ENCODE data around the gene NCBP2. TPM values are rescaled to one million over a fixed set of nuclear protein-coding genes. Genes with fewer than 3 reads are reported as not detected.

Gene NCBP2
- polyA plus RNA-seq, 1 donor from 2014 or later: 138 TPM

DNA sequence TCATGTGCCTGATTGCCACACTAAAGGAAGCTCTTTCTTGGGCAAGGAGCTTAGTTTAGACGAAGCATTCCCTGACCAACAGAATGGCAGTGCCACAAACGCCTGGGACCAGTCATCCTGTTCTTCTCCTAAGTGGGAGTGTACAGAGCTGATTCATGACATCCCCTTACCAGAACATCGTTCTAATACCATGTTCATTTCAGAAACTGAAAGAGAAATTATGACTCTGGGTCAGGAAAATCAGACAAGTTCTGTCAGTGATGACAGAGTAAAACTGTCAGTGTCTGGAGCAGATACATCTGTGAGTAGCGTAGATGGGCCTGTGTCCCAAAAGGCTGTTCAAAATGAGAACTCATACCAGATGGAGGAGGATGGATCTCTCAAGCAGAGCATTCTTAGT, 56.2 kb downstream of the NCBP2 start:
- no peak overlapping the region for H3K4me3 ChIP-seq (ENCODE audit: low read length)
- H3K9ac ChIP-seq (ENCODE audit: low read length): no peak overlapping the region
- no peaks in the 10 kb centered on the region for H3K9me3 ChIP-seq (ENCODE audit: low read length)
- no peak overlapping the region for H3K4me2 ChIP-seq (ENCODE audit: low read length)
- H2AFZ ChIP-seq (ENCODE audit: low read depth, low read length): no peak overlapping the region
- no peaks in the 10 kb centered on the region for H3K36me3 ChIP-seq (ENCODE audit: insufficient read depth, low read length)
- no peaks in the 10 kb centered on the region for H3K27me3 ChIP-seq (ENCODE audit: insufficient read depth, low read depth, low read length)
- H3K27ac ChIP-seq (ENCODE audit: low read length): no peak overlapping the region
- H3K79me2 ChIP-seq (replicated peaks; ENCODE audit: insufficient read depth, low read length): peaks cover 24% of the 10 kb centered on the region
- no peaks in the 10 kb centered on the region for H4K20me1 ChIP-seq (ENCODE audit: insufficient read depth)
- H3F3A ChIP-seq (ENCODE audit: insufficient read depth, low read length, poor library complexity, severe bottlenecking): no peaks in the 10 kb centered on the region
- TF ChIP-seq POLR2AphosphoS5 (IDR thresholded peaks at IDR 0.05) (no peak), EP300 (conservative IDR thresholded peaks at IDR 0.05; ENCODE audit: poor library complexity, severe bottlenecking) (no peak), SMC3 (conservative IDR thresholded peaks at IDR 0.05; ENCODE audit: poor library complexity) (no peak), MXI1 (conservative IDR thresholded peaks at IDR 0.05; ENCODE audit: poor library complexity, severe bottlenecking) (no peak), EZH2 (IDR thresholded peaks at IDR 0.05; ENCODE audit: borderline replicate concordance, insufficient read depth, low read length, poor library complexity, severe bottlenecking) (no peak), TAF1 (IDR thresholded peaks at IDR 0.05; ENCODE audit: low read depth) (no peak)
- TF ChIP-seq, protein P1, sequence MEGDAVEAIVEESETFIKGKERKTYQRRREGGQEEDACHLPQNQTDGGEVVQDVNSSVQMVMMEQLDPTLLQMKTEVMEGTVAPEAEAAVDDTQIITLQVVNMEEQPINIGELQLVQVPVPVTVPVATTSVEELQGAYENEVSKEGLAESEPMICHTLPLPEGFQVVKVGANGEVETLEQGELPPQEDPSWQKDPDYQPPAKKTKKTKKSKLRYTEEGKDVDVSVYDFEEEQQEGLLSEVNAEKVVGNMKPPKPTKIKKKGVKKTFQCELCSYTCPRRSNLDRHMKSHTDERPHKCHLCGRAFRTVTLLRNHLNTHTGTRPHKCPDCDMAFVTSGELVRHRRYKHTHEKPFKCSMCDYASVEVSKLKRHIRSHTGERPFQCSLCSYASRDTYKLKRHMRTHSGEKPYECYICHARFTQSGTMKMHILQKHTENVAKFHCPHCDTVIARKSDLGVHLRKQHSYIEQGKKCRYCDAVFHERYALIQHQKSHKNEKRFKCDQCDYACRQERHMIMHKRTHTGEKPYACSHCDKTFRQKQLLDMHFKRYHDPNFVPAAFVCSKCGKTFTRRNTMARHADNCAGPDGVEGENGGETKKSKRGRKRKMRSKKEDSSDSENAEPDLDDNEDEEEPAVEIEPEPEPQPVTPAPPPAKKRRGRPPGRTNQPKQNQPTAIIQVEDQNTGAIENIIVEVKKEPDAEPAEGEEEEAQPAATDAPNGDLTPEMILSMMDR (IDR thresholded peaks at IDR 0.05; ENCODE audit: poor library complexity, severe bottlenecking): no peak
- TF ChIP-seq, protein P2, sequence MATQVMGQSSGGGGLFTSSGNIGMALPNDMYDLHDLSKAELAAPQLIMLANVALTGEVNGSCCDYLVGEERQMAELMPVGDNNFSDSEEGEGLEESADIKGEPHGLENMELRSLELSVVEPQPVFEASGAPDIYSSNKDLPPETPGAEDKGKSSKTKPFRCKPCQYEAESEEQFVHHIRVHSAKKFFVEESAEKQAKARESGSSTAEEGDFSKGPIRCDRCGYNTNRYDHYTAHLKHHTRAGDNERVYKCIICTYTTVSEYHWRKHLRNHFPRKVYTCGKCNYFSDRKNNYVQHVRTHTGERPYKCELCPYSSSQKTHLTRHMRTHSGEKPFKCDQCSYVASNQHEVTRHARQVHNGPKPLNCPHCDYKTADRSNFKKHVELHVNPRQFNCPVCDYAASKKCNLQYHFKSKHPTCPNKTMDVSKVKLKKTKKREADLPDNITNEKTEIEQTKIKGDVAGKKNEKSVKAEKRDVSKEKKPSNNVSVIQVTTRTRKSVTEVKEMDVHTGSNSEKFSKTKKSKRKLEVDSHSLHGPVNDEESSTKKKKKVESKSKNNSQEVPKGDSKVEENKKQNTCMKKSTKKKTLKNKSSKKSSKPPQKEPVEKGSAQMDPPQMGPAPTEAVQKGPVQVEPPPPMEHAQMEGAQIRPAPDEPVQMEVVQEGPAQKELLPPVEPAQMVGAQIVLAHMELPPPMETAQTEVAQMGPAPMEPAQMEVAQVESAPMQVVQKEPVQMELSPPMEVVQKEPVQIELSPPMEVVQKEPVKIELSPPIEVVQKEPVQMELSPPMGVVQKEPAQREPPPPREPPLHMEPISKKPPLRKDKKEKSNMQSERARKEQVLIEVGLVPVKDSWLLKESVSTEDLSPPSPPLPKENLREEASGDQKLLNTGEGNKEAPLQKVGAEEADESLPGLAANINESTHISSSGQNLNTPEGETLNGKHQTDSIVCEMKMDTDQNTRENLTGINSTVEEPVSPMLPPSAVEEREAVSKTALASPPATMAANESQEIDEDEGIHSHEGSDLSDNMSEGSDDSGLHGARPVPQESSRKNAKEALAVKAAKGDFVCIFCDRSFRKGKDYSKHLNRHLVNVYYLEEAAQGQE (IDR thresholded peaks at IDR 0.05; ENCODE audit: borderline replicate concordance): no peak
- no peaks in the 10 kb centered on the region for H3K9me2 ChIP-seq (ENCODE audit: insufficient read depth, low read length)

Other genes starting within 250 kb of the NCBP2 start
- 37.9 and 43.1 TPM in 2 replicates for gene CEP19, start 230.3 kb downstream of the NCBP2 start, polyA plus RNA-seq
- gene PIGX, start 230.2 kb downstream of the NCBP2 start, polyA plus RNA-seq: 97.3 and 116 TPM in 2 replicates
- 37.9 and 40.3 TPM in 2 replicates for gene PAK2, start 202.7 kb downstream of the NCBP2 start, polyA plus RNA-seq
- 24.2 and 27.3 TPM in 2 replicates for gene SENP5, start 74.6 kb downstream of the NCBP2 start, polyA plus RNA-seq
- 5.8 and 6.5 TPM in 2 replicates for gene PIGZ, start 26.3 kb upstream of the NCBP2 start, polyA plus RNA-seq
- gene MELTF, start 87.3 kb upstream of the NCBP2 start, polyA plus RNA-seq: 0.06 and 0.09 TPM in 2 replicates